ENCODE results near the gene DENND1B. TPM values are rescaled to one million over a fixed set of nuclear protein-coding genes. Genes with fewer than 3 reads are reported as not detected.

DENND1B gene
- total RNA-seq, 1 experiment from 2014 or later, result 20.9 TPM

GRCh38 chr1:197788741-197789739 is 13.8 kb upstream of the DENND1B start:
- CTCF ChIA-PET, result interaction anchor here (0.6 to 0.8 kb wide), 3 partner anchors 10 to 123 kb away, joined by 3 read pairs; no protein-coding TSS in a partner anchor

GRCh38 chr1:197787623-197788536 is 12.6 kb upstream of the DENND1B start:
- POLR2A ChIA-PET, result interaction anchor here (0.7 to 1.4 kb wide), 5 partner anchors 11 to 1094 kb away, joined by 3 to 10 read pairs (median 3); partner anchors contain the start of gene DENND1B
- Mint-ChIP-seq H3K4me3 (ENCODE audit: unreplicated experiment) (no peak overlapping the region), H3K27ac (ENCODE audit: low read depth, unreplicated experiment) (peak overlapping the region; percentile 65), H3K9me3 (ENCODE audit: unreplicated experiment) (no peaks in the 10 kb centered on the region), H3K27me3 (ENCODE audit: insufficient read depth, unreplicated experiment) (no peaks in the 10 kb centered on the region), H3K4me1 (ENCODE audit: insufficient read depth, unreplicated experiment) (peaks cover 28% of the 10 kb centered on the region), H3K36me3 (ENCODE audit: insufficient read depth, unreplicated experiment) (no peaks in the 10 kb centered on the region)
- BruUV-seq (replicated peaks), result no TSS peak
- no peak for DNase-seq (ENCODE audit: unreplicated experiment)
- CTCF ChIA-PET, result interaction anchor here (0.6 to 1.4 kb wide), 4 partner anchors 20 to 400 kb away, joined by 3 to 5 read pairs (median 3); no protein-coding TSS in a partner anchor
- intact Hi-C loops (cut with micrococcal nuclease), result no loop called here
- TF ChIP-seq CTCF (IDR thresholded peaks at IDR 0.05; ENCODE audit: unreplicated experiment), result no peak

More at GRCh38 chr1:197788741-197789739, 13.8 kb upstream of the DENND1B start:
- H3K36me3 Mint-ChIP-seq (ENCODE audit: insufficient read depth, unreplicated experiment), result no peaks in the 10 kb centered on the region
- POLR2A ChIA-PET, result no interaction called here
- no peaks in the 10 kb centered on the region for H3K27me3 Mint-ChIP-seq (ENCODE audit: insufficient read depth, unreplicated experiment)
- no peak for DNase-seq (ENCODE audit: unreplicated experiment)
- H3K27ac Mint-ChIP-seq (ENCODE audit: low read depth, unreplicated experiment), result no peak overlapping the region
- H3K4me1 Mint-ChIP-seq (ENCODE audit: insufficient read depth, unreplicated experiment), result peaks cover 16% of the 10 kb centered on the region
- BruUV-seq (replicated peaks), result no TSS peak
- intact Hi-C loops (cut with micrococcal nuclease), result no loop called here
- H3K9me3 Mint-ChIP-seq (ENCODE audit: unreplicated experiment), result no peaks in the 10 kb centered on the region
- TF ChIP-seq CTCF (IDR thresholded peaks at IDR 0.05; ENCODE audit: unreplicated experiment), result no peak
- no peak overlapping the region for H3K4me3 Mint-ChIP-seq (ENCODE audit: unreplicated experiment)

- no TSS peak for BruUV-seq (replicated peaks)
- intact Hi-C loops (cut with micrococcal nuclease), result no loop called here
- POLR2A ChIA-PET, result interaction anchor here (0.5 to 1.4 kb wide), 8 partner anchors 10 to 1095 kb away, joined by 3 to 10 read pairs (median 3); partner anchors contain the start of gene DENND1B
- Mint-ChIP-seq H3K4me1 (ENCODE audit: insufficient read depth, unreplicated experiment) (peaks cover 36% of the 10 kb centered on the region), H3K27me3 (ENCODE audit: insufficient read depth, unreplicated experiment) (no peaks in the 10 kb centered on the region), H3K36me3 (ENCODE audit: insufficient read depth, unreplicated experiment) (no peaks in the 10 kb centered on the region), H3K27ac (ENCODE audit: low read depth, unreplicated experiment) (peak overlapping the region; percentile 65), H3K4me3 (ENCODE audit: unreplicated experiment) (no peak overlapping the region), H3K9me3 (ENCODE audit: unreplicated experiment) (no peaks in the 10 kb centered on the region)
- CTCF ChIA-PET, result interaction anchor here (0.6 to 1.6 kb wide), 7 partner anchors 19 to 401 kb away, joined by 3 to 5 read pairs (median 3); no protein-coding TSS in a partner anchor
- no peak for TF ChIP-seq CTCF (IDR thresholded peaks at IDR 0.05; ENCODE audit: unreplicated experiment)
- DNase-seq (ENCODE audit: unreplicated experiment), result peak; percentile 76
These were observed 11.8 kb upstream of the DENND1B start for GRCh38 chr1:197787056-197787455.
